WTC11 (cell line): Measurements from ENCODE around the gene MYORG.

ENCODE experiments used
- CTCF ChIP-seq: fragments of 200-600 bp; IDR thresholded peaks from 2 replicates; pipeline ENCODE4 v1.8.0; 2022; ENCODE audit warnings: antibody characterized with exemption
- ELF4 ChIP-seq: sonication (generic); formaldehyde crosslinking; IDR thresholded peaks from 2 replicates; pipeline ENCODE4 v1.8.1; 2022; ENCODE audit warnings: low read depth, mild to moderate bottlenecking, moderate library complexity, missing genetic modification reagents
- ETV6 ChIP-seq: sonication (generic); formaldehyde crosslinking; IDR thresholded peaks from 2 replicates; pipeline ENCODE4 v1.8.1; 2022; ENCODE audit warnings: mild to moderate bottlenecking, missing genetic modification reagents
- FOXJ3 ChIP-seq: sonication (generic); formaldehyde crosslinking; IDR thresholded peaks from 2 replicates; pipeline ENCODE4 v1.9.0; 2021; ENCODE audit warnings: missing genetic modification reagents, mild to moderate bottlenecking, borderline replicate concordance
- JUN ChIP-seq: sonication (generic); formaldehyde crosslinking; IDR thresholded peaks from 2 replicates; pipeline ENCODE4 v1.8.0; 2023; ENCODE audit warnings: mild to moderate bottlenecking, missing genetic modification reagents
- NFYB ChIP-seq: sonication (generic); formaldehyde crosslinking; conservative IDR thresholded peaks from 2 replicates; pipeline ENCODE4 v1.8.0; 2022; ENCODE audit warnings: low read depth, missing genetic modification reagents
- NR2C2 ChIP-seq: sonication (generic); formaldehyde crosslinking; IDR thresholded peaks from 2 replicates; pipeline ENCODE4 v1.8.0; 2022; ENCODE audit warnings: mild to moderate bottlenecking, missing genetic modification reagents
- OVOL2 ChIP-seq: fragments of 250-450 bp; sonication (Bioruptor Pico); IDR thresholded peaks from 2 replicates; pipeline ENCODE4 v1.9.0; 2021; ENCODE audit warnings: mild to moderate bottlenecking, borderline replicate concordance
- SP1 ChIP-seq: sonication (generic); formaldehyde crosslinking; conservative IDR thresholded peaks from 2 replicates; pipeline ENCODE4 v1.8.1; 2022; ENCODE audit warnings: missing genetic modification reagents
- TF ChIP-seq, protein P1 (sequence below): sonication (generic); formaldehyde crosslinking; IDR thresholded peaks from 2 replicates; pipeline ENCODE4 v1.8.0; 2023; ENCODE audit warnings: missing genetic modification reagents, mild to moderate bottlenecking, borderline replicate concordance

DNA sequence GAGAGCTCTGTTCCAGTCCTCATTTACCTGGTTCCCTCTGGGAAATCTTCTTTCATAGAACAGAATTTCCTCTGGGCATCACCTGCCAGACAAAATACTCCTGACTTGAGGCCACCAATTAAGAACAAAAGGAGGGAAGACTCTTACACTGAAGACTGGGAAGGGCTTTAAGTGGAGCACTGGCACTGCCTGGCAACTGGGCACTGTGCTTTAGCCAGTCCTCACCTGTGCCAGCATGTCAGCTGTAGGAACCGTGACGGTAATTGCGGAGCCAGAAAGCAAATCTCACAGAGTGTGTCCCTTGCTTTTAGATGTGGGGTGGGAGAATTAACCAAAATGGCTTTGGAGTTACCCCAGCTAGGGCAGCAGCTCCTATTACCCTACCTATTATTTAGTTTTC, 41.0 kb upstream of the MYORG start:
- TF ChIP-seq CTCF (no peak), NFYB (CRISPR knock-in tag) (no peak), ETV6 (CRISPR knock-in tag) (no peak), FOXJ3 (no peak), SP1 (no peak), JUN (CRISPR knock-in tag) (no peak), ELF4 (no peak), OVOL2 (no peak), NR2C2 (CRISPR knock-in tag) (no peak)
- TF ChIP-seq, protein P1, sequence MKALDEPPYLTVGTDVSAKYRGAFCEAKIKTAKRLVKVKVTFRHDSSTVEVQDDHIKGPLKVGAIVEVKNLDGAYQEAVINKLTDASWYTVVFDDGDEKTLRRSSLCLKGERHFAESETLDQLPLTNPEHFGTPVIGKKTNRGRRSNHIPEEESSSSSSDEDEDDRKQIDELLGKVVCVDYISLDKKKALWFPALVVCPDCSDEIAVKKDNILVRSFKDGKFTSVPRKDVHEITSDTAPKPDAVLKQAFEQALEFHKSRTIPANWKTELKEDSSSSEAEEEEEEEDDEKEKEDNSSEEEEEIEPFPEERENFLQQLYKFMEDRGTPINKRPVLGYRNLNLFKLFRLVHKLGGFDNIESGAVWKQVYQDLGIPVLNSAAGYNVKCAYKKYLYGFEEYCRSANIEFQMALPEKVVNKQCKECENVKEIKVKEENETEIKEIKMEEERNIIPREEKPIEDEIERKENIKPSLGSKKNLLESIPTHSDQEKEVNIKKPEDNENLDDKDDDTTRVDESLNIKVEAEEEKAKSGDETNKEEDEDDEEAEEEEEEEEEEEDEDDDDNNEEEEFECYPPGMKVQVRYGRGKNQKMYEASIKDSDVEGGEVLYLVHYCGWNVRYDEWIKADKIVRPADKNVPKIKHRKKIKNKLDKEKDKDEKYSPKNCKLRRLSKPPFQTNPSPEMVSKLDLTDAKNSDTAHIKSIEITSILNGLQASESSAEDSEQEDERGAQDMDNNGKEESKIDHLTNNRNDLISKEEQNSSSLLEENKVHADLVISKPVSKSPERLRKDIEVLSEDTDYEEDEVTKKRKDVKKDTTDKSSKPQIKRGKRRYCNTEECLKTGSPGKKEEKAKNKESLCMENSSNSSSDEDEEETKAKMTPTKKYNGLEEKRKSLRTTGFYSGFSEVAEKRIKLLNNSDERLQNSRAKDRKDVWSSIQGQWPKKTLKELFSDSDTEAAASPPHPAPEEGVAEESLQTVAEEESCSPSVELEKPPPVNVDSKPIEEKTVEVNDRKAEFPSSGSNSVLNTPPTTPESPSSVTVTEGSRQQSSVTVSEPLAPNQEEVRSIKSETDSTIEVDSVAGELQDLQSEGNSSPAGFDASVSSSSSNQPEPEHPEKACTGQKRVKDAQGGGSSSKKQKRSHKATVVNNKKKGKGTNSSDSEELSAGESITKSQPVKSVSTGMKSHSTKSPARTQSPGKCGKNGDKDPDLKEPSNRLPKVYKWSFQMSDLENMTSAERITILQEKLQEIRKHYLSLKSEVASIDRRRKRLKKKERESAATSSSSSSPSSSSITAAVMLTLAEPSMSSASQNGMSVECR (CRISPR knock-in tag) = no peak
